ENCODE results near the gene RALGAPA2.

RALGAPA2 gene

DNA sequence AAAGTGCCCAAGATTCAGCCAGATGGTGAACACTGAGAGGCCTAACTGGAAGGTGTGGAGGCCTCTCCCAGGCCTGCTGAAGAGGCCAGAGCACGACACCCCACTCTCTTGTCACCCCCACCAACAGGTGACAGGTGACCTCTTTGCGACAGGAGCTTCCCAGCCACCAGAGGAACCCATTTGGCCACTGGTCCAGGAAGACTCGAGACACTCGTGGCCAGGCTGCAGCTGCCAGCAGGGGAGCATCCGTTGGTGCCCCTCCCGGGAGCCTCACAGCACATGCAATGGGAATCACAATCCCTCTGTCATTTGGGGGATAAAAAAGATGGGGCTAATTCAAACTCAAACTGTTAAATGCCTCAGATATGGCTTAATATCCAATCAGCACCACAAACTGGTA is 181.2 kb downstream of the RALGAPA2 start:
- no peak for DNase-seq (ENCODE audit: low read depth)

DNA sequence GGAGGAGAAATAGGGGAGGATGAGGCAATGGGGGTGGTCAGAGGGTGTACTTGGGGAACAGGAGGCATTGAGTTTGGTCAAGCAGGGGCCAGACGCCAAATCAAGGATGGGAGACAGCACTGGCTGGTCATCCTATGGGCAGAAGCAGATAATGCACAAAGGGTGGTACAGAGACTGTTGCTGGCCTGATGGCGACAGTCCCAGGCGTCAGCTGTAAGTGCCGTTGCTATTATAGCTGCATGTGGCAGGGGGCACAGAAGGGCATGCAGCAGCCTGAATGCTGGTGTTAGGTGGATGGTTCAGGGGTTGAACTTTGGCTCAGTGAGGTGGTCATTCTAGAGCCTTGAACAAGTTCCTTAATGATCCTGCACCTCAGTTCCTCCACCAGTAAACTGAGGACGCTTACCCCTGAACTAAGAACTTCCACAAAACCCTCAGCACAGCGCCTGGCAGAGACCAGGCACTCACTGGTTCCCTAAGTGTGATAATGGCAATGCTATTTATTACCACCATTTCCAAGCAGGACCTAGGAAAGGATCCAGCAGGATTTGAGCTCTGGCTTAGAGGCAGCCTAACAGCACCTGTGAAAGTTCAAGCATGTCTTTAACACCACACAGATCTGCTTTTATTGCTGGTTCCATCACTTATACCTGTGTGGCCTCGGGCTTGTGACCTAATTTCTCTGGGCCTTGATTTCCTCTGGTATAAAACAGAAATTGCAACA is 181.9 kb downstream of the RALGAPA2 start:
- DNase-seq (ENCODE audit: low read depth) = no peak

DNA sequence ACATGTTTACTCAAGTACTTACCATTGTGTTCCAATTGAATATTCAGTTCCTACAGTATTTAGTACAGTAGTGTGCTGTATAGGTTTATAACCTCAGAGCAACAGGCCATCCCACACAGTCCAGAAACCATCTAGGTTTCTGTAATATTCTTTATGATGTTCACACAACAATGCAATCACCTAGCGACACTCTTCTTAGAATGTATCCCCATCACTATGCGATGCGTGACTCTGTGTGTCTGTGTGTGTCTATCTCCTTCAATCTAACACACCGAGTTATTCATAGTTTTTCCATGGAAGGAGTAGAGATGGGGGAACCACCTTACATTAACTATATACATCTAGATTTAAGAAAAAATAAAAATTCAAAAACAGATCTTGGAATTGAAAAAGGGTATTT is 182.8 kb downstream of the RALGAPA2 start:
- DNase-seq (ENCODE audit: low read depth) = no peak

DNA sequence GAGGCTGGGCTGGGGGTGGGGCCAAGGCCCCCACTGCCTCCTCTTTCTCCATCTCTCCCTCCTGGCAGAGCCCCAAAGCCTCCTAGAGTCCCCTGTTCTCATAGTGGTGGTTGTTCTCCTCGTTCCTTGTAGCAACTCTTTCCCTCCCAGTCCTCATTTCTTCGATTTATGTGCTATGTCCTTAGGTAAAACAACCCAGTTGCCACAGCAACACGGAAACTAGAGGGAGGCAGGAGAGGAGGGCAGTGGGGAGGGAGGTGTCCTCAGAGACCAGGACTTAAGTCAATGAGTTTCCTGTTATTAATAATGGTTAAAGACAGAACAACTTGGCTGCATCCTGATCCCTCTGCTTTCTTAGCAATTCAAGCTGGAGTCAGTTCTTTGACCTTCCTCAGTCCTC is 183.6 kb downstream of the RALGAPA2 start:
- DNase-seq (ENCODE audit: low read depth) = no peak

DNA sequence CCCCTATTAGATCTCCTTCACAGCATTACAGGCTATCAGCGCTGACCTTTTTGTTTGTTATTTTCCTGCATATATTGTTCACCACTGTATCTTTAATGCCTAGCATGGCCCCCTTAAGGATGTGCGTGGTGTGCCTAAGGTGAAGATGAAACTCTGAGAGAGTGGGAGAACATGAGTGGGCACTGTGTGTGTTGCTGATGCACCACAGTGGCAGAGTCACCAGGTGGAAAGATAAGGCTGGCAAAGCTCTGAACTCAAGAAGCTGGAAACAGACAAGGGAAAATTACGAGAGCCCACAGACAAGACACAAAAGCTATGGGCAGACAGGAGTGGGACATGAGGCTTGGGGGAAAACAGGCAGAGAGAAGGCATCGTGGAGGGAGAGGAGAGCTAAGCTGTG is 184.8 kb downstream of the RALGAPA2 start:
- no peak for DNase-seq (ENCODE audit: low read depth)

DNA sequence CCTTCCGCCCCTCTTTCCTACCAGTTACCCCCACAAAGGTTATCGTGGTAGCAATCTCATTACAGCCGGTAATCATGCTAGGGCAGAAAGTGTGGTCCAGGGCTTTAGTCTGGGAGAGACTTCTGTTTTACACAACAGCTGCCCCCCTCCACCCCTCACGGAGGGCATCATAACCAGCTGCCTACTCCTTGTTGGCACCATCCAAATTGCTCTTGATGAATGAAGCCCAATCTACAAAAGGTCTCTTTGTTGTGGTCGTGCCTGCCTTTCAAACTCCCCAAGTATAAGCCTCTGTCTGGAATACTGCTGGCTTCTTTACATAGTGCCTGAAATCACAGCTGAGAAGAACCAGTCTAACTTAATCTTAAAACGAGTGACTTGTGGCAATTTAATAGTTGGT is 186.7 kb downstream of the RALGAPA2 start:
- DNase-seq (ENCODE audit: low read depth) = no peak

DNA sequence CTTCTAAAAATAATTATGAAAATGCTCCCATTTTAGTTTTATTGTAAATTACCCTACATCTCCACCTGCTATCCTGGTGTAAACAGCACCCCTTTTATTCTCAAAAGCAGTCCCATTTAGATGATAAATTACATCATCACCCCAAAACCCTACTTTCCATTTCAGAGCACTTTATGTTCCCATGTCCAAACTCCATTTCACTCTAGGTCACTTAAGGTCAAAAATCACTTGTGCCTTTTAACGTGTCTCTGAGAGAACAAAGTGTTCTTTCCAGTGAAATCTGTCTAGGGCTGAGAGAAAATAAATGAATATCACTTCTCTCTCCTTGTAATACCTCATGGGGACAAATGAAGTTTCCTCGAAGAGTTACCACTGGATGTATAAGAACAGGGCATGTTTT is 187.2 kb downstream of the RALGAPA2 start:
- DNase-seq (ENCODE audit: low read depth) = no peak

DNA sequence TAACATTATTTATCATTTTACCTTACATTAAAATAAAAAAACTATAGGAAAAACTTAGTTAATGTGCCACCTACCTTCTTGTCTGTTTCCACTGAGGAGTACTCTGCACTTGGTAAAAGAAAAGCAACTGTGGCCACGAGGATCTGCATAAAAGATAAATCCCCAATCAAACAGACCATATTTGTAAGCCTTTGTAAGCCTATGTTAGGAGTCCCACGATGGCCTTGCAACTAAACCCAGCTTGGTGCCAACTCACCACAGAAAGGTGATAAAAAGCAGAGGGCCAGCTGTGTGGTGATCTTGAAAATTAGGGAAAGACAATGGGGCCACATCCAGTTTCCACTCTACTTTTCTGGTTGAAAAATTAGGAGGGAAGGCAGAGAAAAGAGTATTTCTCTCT is 187.7 kb downstream of the RALGAPA2 start:
- no peak for DNase-seq (ENCODE audit: low read depth)

DNA sequence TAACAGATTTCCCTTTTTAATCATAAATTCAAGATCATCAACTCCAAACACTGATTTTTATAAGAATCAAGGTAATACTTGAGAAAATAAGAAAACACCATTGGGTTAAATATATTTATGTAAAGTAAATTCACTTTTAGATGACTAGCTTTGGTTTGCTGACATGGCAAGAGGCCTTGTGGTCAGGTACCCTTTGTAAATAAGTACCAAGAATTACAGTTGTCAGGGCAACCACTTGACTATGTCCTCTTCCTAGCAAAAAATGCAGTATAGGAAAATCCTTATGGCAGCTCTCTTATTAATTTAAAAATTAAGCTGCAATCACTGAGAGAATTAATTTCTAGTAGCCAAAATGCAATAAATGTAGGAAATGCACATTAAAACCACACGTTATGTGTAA is 190.7 kb downstream of the RALGAPA2 start:
- DNase-seq (ENCODE audit: low read depth) = no peak

DNA sequence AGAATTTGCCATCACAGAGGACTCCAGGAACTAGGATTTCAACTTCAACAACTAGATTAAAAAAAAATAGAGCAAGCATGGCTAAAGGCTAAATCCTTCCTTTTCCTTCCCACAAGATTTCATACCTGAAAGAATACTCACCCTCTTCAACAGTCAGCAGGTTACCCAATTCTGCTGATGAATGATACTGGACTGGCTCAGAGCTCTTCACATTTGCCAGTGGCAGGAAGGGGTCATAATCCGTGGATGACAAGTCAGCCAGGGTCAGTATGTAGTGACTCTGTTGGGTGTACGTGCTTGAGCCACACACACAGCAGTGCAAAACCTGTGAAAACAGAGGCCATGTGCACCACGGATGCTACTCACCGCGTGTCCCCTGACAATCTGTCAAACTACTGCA is 191.7 kb downstream of the RALGAPA2 start:
- no peak for DNase-seq (ENCODE audit: low read depth)

DNA sequence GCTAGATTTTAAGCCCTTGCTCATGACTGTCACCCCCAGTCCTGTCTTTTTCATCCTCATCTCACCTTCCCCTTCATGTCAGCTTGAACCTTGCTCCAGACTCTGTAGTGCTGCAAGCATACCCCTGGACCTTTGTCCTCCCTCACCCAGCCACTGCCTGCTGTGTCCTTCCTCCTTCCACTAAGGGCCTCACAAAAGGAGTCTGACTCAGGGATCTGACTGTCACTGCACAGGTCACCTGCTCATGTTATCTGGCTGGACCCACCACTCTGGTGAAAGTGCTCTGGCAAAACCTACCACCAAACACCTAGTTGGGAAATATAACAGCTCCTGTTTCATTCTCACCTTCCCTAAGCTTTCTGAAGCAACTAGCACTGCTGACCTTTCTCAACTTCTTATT is 193.2 kb downstream of the RALGAPA2 start:
- no peak for DNase-seq (ENCODE audit: low read depth)

DNA sequence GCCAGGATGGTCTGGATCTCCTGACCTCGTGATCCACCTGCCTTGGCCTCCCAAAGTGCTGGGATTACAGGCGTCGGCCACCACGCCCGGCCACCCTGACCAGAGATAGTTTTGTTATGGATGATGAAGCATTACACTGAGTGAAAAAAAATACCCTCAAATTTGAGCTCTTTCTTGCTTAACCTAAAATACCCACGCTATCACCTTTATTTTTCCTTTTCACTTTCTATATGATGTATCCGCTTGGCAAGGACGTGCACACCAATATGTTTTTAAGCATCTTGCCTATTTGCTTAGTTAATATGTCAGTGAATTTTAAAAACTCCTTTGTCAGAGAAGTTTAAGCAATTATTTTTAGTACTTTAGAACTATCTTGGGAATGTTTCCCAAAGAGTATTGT is 194.2 kb downstream of the RALGAPA2 start:
- no peak for DNase-seq (ENCODE audit: low read depth)

DNA sequence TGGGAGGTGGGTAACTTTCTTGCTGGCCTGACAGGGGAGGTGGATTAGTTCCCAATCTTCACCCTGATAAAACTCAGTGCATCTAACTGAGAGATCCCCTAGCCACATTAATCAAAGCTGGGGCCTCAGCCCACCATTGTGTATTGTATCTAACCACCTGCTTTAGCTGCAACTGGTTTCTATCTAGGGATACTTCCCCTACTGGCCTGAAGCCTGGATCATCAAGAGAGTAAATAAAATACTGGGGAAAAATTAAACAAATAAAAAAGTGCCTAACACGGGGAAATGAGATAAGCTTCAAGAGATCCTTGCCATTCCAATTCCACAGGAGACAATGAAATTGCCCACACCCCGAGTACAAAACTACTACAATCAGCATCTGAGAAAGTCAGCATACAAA is 195.1 kb downstream of the RALGAPA2 start:
- DNase-seq (ENCODE audit: low read depth) = no peak

DNA sequence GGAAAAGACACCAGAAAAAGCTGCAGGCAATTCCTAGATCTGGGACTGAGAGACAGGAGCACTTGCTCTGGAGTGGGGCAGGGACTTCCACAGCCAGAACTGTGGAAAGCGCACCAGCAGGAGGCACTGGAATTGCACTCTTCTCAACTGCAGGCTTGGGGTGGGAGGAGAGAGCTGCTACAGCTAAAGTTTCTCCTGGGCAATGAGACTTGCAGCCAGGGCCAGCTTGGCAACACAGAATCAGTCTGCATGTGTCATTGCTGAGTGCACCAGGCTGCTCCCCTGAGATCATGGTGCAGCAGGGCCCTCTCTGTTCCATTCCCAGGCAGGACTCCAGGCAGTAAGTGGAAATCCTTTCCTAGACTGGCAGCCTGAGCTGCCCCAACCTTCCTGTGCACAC is 198.7 kb downstream of the RALGAPA2 start:
- DNase-seq (ENCODE audit: low read depth) = no peak

DNA sequence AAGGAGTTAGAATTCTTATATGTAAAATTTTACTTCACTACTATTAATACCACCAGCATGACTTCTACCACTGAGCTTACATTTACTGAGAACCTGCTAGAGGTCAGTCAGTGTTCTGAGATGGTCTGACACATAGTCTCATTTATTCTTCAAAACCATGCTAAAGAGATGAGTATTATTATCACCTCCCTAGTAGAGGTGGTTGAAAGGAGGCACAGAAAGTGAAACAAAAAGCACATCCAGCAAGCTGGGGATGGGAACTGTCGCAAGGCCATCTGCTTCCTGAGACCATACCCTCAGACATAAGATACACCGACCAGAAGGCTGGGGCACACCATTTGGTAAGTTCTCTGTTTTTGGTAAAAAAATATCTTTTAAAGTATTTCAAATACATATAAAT is 206.9 kb downstream of the RALGAPA2 start:
- no peak for DNase-seq (ENCODE audit: low read depth)

DNA sequence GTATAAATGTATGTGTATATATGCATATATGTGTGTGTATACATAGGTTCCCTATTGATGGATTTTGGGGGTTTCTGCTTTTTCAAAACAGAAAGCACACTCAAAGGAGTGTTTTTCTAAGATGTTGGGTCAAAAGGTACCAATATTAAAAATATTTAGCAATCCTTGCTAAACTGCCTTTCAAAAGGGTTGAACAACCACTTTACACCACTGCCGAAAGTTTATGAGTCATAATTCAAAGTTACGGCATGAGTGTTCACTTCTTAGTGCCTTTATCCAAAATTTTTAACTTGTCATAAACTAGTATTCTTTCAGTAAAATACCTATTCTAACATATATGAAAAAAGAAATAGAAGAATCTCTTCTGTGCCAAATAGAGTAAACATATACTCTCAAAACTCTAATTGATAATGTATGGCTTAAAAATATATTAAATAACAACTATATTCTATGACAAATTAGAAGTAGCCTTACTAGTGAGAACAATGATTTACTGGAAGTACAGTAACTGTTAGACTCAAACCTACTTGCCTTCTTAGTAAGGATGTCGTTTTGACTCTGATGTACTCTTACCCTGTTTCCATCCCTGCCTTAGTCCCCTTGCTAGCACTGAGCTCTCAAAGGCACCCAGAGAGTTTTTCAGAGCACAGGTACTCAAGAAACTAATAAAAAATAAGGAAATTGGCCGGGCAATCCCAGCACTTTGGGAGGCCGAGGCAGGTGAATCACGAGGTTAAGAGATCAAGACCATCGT is 208.5 kb downstream of the RALGAPA2 start:
- no peak for DNase-seq (ENCODE audit: low read depth)

DNA sequence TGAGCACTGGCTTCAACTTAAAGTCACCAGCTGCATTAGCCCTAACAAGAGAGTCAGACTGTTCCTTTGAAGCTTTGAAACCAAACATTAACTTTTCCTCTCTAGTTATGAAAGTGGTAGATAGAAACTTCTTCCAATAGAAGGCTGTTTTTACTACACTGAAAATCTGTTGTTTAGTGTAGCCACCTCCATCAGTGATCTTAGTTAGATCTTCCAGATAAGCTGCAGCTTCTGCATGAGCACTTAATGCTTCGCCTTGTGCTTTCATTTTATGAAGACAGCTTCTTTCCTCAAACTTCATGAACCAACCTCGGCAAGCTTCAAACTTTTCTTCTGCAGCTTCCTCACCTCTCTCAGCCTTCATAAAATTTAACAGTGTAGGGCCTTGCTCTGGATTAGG is 211.3 kb downstream of the RALGAPA2 start:
- no peak for DNase-seq (ENCODE audit: low read depth)

DNA sequence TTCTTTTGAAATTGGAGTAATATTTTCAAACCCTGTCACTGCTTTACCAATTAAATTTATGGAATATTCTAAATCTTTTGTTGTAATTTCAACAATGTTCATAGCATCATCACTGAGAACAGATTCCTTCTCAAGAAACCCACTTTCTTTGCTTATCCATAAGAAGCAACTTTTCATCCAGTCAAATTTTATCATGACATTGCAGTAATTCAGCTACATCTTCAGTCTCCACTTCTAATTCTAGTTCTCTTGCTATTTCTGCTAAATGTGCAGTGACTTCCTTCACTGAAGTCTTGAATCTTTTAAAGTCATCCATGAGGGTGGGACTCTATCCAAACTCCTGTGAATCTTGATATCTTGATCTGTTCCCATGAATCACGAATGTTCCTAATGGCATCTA is 212.1 kb downstream of the RALGAPA2 start:
- no peak for DNase-seq (ENCODE audit: low read depth)

DNA sequence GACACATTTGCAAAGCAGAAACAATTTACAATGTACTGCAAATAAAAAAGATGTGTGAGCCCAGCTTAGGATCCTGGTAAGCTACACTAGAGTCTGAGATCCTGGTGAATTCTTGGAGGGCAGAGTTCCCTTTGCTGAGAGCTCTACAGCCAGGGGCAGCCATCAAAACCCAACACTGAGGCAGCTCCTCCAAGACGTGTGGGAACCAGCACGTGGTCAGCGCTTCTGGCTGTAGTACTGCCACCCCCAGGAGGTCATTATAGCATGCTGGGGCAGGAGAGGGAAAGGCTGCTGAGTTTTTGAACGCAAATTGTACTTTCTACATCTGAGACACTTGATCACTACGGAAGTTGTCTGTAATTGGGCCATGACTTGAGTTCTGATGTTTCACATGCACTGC is 213.0 kb downstream of the RALGAPA2 start:
- DNase-seq (ENCODE audit: low read depth) = no peak

DNA sequence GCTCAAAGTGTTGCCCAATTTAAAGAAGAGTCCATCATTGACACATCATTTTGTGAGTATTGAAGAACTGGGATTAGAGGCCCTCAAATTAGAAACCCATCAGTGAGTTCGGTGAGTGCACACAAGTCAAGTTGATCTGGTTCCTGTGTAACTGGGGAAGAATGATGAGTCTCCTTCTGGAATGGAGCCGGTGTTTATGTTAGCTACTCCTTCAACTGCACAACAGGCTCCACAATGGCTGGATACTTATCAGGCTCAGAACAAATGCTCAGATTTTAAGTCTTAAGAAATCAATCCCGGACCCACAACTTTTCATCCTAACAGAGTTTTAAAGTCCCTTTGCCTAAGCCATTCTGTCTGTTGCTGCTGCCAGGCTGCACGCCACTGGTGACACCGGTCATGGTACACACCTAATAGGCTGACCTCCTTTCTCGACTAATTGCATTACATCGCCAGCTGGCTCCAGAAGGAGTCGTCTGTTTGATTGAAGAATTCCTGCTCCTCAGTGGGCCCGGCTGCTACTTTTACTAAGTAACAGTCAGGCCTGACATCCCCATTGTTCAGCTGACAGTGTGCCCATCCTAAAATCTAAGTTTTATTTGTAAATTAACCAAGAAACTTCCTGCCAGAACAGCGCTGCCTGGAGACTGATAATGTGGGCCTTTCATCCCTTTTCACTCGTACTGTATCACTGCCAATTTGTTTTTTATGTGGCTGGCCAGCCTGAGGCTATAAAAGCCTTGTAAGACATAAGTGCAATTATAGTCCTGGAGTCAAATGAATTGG is 214.2 kb downstream of the RALGAPA2 start:
- no peak for DNase-seq (ENCODE audit: low read depth)

DNA sequence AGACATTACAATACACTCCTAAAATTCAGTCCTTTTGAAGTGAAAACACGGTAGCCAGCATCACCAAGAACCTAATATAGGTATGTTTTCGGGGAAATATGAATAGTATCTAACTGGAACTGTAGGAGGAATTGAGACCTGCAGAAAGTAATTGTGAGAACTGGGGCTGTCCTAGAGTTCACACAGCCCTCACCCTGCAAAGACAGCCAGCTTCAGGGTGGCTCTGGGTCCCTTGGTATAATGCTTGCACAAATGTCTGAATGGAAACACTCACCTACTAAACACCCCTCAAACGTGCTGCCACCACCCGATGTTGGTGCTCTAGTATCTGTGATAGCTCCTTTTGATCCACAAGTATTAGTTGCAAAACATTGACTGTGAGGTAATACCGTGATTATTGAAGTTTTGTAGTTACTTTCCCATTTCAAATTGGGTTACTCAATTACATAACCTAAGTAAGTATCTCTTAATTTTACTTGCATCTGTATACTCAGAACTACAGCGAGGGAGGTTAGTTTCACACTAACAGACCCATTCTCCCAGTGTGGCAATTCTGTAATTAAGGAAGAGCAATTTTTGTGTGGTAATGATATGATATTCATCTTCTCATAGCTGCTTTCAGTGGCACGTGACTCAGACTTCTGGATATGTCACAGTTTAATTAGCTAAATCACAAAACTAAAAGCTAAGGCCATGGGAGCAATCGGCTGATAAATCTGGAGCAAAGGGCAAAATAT is 215.0 kb downstream of the RALGAPA2 start:
- DNase-seq (ENCODE audit: low read depth) = no peak

DNA sequence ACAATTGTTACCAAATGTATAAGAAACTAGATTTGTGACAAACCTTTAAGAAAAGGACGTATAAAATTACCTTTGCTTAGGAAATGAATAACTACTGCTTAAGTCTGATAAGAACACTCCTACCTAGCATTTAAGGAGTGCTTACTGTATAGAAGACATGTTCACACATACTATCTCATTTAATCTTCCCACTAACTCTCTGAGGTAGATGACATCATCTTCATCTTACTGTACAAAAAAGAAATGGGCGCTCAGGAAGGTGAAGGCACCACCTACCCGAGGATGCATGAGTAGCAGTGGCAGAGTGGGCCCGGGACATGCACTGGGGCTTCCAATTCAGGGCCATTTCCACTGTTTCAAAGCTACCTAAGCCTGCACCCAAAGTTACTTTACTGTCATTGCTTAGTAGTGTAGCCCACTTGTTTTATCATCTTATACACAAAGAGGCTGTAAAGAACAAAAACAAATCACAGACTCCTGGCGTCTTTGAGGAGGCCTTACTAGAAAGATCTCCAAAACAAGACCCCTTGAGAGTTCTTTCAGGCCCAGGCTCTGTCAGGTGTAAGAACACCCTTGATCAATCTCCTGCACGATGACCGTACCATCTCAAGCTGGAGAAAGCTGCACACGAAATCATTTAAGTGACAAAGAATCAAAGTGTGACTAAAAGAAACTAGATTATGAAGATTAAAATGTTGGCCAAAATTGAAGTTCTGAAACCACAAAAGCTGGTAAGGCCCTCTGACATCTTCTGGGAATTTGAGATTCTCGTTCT is 216.5 kb downstream of the RALGAPA2 start:
- DNase-seq (ENCODE audit: low read depth) = no peak
